ENCODE measurements around the gene ATP4A. TPM values are rescaled to one million over a fixed set of nuclear protein-coding genes. Genes with fewer than 3 reads are reported as not detected.
A peak's percentile ranks its signal among the peaks of the same experiment; 100 is the strongest.

Gene ATP4A
- total RNA-seq, 3 donors from 2014 or later (not counting 1 experiment from before 2014, with no cell fraction given), result not detected

GRCh38 chr19:35559281-35559659, 4.2 kb downstream of the ATP4A start:
- Mint-ChIP-seq H3K27ac (no peak overlapping the region), H3K36me3 (no peaks in the 10 kb centered on the region), H3K27me3 (ENCODE audit: low read depth in 2 of 2) (peaks cover 14 to 54% of the 10 kb centered on the region in 2 donors), H3K4me3 (no peak overlapping the region), H3K4me1 (peaks cover 4 to 22% of the 10 kb centered on the region in 2 donors), H3K9me3 (no peaks in the 10 kb centered on the region)
- Histone ChIP-seq H3K27me3 (ENCODE audit: control insufficient read depth, insufficient read depth, low read length) (peaks cover 17% of the 10 kb centered on the region), H3K36me3 (ENCODE audit: control insufficient read depth, insufficient read depth, low read length) (no peaks in the 10 kb centered on the region), H3K4me1 (ENCODE audit: control insufficient read depth, insufficient read depth, low read length) (peaks cover 19% of the 10 kb centered on the region), H3K4me3 (ENCODE audit: low read length) (no peak overlapping the region), H3K27ac (ENCODE audit: low read length) (no peak overlapping the region), H3K9me3 (ENCODE audit: control insufficient read depth, insufficient read depth, low read length) (no peaks in the 10 kb centered on the region)
- no peak for TF ChIP-seq CTCF (IDR thresholded peaks at IDR 0.05)
- no peak for ATAC-seq
- 60% methylated on average over 11 of the region's 11 CpGs for WGBS (ENCODE audit: insufficient coverage)
- intact Hi-C loops (cut with micrococcal nuclease), result no loop called here
- no peak for DNase-seq

- no peak overlapping the region for H3K27ac Mint-ChIP-seq
- no peak for TF ChIP-seq CTCF (IDR thresholded peaks at IDR 0.05)
- no peak overlapping the region for H3K4me3 Mint-ChIP-seq
- no peaks in the 10 kb centered on the region for H3K36me3 ChIP-seq (ENCODE audit: control insufficient read depth, insufficient read depth, low read length)
- H3K9me3 Mint-ChIP-seq, result no peaks in the 10 kb centered on the region
- H3K4me1 Mint-ChIP-seq, result peaks cover 4 to 22% of the 10 kb centered on the region in 2 donors
- DNase-seq (no peak), ATAC-seq (no peak)
- WGBS (ENCODE audit: insufficient coverage), result 32% methylated on average over 52 of the region's 53 CpGs
- H3K27me3 ChIP-seq (ENCODE audit: control insufficient read depth, insufficient read depth, low read length), result peaks cover 17% of the 10 kb centered on the region
- no peak overlapping the region for H3K27ac ChIP-seq (ENCODE audit: low read length)
- H3K36me3 Mint-ChIP-seq, result no peaks in the 10 kb centered on the region
- peaks cover 14 to 58% of the 10 kb centered on the region in 2 donors for H3K27me3 Mint-ChIP-seq (ENCODE audit: low read depth in 2 of 2)
- H3K4me1 ChIP-seq (ENCODE audit: control insufficient read depth, insufficient read depth, low read length), result peaks cover 19% of the 10 kb centered on the region
- H3K4me3 ChIP-seq (ENCODE audit: low read length), result no peak overlapping the region
- H3K9me3 ChIP-seq (ENCODE audit: control insufficient read depth, insufficient read depth, low read length), result no peaks in the 10 kb centered on the region
- intact Hi-C loops (cut with micrococcal nuclease), result no loop called here
Observed at GRCh38 chr19:35558400-35559280, 4.8 kb downstream of the ATP4A start.

- H3K9me3 Mint-ChIP-seq, result no peaks in the 10 kb centered on the region
- intact Hi-C loops (cut with micrococcal nuclease), result no loop called here
Observed at GRCh38 chr19:35557539-35558399, 5.7 kb downstream of the ATP4A start.

More at GRCh38 chr19:35557539-35558399, 5.7 kb downstream of the ATP4A start:
- DNase-seq, result peak in 1 of 2 donors; percentile 62
- Histone ChIP-seq H3K27me3 (ENCODE audit: control insufficient read depth, insufficient read depth, low read length) (peaks cover 17% of the 10 kb centered on the region), H3K4me3 (ENCODE audit: low read length) (peak overlapping the region; percentile 7), H3K36me3 (ENCODE audit: control insufficient read depth, insufficient read depth, low read length) (no peaks in the 10 kb centered on the region), H3K4me1 (ENCODE audit: control insufficient read depth, insufficient read depth, low read length) (peaks cover 19% of the 10 kb centered on the region), H3K27ac (ENCODE audit: low read length) (no peak overlapping the region), H3K9me3 (ENCODE audit: control insufficient read depth, insufficient read depth, low read length) (no peaks in the 10 kb centered on the region)
- Mint-ChIP-seq H3K4me1 (peaks cover 4 to 22% of the 10 kb centered on the region in 2 donors), H3K27me3 (ENCODE audit: low read depth in 2 of 2) (peaks cover 14 to 55% of the 10 kb centered on the region in 2 donors), H3K4me3 (peak overlapping the region; percentile 75), H3K27ac (no peak overlapping the region), H3K36me3 (no peaks in the 10 kb centered on the region)
- ATAC-seq, result peak; percentile 52 to 85 (median 78)
- no peak for TF ChIP-seq CTCF (IDR thresholded peaks at IDR 0.05)
- 9% methylated on average over 60 of the region's 60 CpGs for WGBS (ENCODE audit: insufficient coverage)
